HG02798 (cell line): ENCODE data around the gene COL15A1.

ENCODE experiments used
- ATAC-seq: cut with Tn5 transposase; IDR thresholded peaks from one replicate; pipeline ENCODE4 v1.9.1; 2021; ENCODE audit warnings: mild to moderate bottlenecking; ENCODE audit not compliant: unreplicated experiment, poor library complexity

The COL15A1 gene

GRCh38 chr9:98989036-98990000 is 45.6 kb downstream of the COL15A1 start:
- no peak for ATAC-seq

GRCh38 chr9:98990181-98990870 is 46.6 kb downstream of the COL15A1 start:
- ATAC-seq = no peak

DNA sequence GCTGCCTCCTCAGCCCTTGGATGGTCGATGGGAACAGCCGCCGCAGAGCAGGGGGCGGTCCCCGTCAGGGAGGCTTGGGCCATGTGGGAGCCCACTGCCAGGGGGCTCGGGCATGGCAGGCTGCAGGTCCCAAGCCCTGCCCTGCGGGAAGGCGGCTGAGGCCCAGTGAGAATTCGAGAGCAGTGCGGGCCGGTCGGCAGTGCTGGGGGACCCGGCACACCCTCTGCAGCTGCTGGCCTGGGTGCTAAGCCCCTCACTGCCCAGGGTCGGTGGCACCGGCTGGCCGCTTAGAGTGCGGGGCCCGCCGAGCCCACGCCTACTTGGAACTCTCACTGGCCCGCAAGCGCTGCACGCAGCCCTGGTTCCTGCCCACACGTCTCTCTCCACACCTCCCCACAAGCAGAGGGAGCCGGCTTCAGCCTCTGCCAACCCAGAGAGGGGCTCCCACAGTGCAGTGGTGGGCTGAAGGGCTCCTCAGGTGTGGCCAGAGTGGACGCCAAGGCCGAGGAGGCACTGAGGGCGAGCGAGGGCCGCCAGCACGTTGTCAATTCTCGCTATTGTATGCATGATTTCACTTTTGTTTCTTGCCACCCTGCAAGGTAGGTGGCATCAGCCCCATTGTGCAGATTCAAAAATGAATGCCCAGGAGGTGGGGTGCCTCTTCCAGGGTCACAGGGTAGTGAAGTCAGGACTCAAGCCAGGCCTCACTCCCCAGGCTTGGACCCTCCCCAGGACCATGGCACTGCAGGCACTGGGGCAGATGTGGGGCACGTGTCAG is 48.6 kb downstream of the COL15A1 start:
- no peak for ATAC-seq

GRCh38 chr9:98992885-98993569 is 49.3 kb downstream of the COL15A1 start:
- ATAC-seq = peak; percentile 43

DNA sequence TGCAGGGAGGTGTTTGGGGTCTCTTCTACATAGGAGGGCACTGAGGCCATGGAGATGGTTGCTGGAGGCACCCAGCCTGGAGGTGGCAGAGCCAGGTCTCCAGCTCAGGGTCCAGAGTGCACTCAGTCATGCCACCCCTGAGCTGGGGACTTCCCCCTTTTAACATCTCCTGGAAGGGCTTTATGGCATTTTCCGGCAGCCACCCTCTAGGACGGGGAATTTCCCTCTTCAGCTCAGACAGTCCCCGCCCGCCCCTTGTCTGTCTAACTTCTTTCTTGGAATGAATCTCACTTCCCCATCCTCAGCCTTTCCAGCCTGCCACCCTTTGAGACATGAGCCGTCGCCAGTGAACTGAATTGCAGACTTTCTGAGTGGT is 49.9 kb downstream of the COL15A1 start:
- peak; percentile 71 for ATAC-seq

- no peak for ATAC-seq
Measured at GRCh38 chr9:98994172-98995058, 50.7 kb downstream of the COL15A1 start.

DNA sequence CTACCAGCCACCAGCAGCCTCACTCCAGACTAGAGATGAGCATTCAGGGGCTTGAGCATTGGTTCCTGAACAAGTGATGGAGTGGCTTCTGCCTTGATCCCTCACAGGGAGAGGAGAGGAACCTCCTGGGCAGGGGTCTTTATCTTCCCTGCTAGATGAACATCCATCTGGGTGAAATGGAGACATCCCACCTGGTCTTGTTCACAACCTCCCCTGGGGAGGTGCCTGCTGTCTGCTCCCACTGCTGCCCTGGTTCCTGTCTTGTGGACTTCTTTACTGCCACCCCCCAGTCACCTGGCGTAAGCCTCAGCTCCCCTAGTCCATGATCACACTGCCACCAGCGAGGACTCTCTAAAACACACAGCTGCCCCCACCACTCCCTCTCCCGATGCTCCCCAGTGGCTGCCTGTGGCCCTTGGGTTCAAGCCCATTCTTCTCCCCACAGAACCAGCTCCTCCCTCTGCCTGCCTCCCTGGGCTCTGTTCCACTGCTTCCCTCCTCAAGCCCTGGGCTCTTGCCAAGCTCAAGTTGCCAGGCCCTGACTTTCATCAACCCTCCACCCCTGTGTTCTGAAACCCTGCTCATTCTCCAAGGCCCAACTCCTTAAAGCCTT is 51.5 kb downstream of the COL15A1 start:
- ATAC-seq = no peak

DNA sequence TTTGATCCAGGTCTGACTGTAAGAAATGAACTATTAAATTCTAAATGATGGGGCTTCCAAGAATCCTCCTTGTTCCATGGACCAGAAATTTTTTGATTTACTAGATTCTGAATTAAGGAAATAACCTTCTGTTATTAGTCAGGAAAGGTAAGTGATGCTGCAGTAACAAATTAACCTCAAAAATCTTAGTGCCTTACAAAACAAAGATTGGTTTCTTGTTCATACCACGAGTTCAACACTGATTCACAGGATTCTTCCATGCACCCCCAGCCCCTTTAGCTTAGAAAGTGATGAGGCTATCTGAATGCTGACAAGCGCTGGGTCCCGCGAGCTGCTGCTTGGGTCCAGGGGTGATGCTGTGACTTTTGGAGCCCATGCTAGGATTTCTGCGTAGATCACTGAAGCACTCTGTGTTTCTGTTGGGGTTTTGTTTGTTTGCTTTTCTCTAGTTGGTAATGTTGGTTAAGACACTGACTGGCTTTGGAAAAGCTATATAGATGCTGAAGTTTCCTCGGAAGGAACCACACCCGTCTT is 52.3 kb downstream of the COL15A1 start:
- no peak for ATAC-seq

- ATAC-seq = no peak
Measured at GRCh38 chr9:98997604-98998003, 53.9 kb downstream of the COL15A1 start.

DNA sequence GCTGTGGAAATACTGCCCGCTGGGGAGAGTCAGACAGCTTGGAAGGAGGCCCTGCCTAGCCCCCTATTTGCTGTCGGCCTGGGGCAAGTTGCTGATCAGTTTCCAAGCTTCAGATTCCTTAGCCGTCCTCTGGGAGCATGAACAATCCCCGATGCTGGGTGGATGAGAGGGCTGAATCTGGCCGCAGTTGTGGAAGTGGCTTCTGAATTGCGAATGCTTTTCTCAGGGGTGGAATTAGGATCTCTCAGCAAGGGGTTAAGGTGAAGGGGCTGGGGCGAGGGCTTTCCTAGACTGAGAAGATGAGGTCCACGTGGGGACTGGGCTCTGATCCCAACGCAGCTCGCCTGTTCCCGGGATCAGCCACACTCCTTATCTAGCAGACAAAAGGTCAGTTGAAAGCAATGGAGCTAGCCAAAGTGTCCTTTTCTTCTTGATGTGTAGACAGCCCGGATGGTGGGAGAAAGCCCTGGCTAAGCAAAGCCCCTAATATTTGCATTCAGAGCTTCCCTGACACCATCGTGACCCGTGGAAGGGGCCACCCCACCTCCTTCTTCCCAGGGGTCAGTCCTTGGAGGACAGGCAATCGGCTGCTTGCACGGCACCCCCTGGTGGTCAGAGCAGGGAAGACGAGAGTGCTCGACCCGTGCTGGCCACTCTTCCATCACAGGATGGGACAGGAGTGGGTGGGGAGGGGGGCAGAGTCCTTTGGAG is 54.9 kb downstream of the COL15A1 start:
- peak; percentile 67 for ATAC-seq

DNA sequence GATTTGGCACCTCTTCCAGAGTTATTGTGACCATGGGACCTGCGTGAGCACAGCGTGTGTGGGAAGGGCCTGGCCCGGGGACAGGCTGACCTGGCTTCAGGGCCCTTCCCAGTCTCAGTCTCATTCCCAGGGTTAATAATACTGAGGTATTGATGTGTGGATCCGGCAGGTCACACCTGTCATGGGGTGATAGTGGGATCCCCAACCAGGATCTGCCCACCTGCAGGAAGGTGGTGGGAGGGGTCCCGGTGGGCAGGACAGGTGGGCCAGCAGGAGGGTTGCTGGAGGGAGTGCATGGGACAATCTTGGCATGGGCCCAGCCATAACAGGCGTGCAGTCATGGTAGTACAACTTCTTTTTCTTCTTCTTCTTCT is 55.4 kb downstream of the COL15A1 start:
- no peak for ATAC-seq

DNA sequence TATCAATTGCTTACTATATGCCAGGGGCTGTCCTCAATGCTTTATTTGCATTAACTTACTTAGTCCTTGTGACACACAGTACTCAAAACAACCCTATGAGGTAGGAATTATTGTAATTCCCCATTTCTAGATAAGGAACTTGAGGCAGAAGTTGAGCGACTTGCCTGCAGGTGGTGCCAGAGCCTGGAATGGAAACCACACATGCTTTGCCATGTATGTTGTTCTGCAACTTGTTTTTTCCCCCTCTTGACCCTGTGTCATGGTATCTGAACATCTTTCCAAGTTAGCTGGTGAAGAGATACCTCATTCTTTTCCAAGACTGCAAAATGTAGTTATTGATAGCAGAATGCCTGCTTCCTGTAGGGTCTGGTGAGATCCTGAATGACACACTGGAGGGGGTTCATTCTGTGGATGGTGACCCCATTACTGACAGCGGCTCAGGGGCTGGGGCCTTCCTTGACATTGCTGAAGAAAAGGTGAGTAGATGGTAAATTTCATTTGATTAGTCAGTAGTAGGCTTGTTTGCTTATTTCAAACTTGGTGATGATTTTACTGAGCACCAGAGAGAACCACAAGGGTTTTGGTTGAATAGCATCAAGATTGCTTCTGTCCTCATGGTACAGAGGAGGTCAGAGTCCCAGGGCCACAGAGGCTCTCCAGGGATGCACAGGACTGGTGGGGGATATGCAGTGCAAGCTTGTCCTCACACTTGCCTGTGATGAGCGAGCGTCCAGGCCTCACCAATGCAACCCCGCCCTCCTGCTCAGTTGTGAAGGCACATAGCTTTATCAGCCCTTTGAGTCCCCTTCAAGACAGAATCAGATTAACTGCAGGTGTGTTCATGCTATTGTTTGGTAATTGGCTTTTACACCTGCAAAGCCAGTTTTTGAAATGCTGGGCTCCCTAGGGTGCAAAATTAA is 57.0 kb downstream of the COL15A1 start:
- ATAC-seq = peak; percentile 62

GRCh38 chr9:99001892-99002291 is 58.2 kb downstream of the COL15A1 start:
- no peak for ATAC-seq

GRCh38 chr9:99002706-99003105 is 59.0 kb downstream of the COL15A1 start:
- ATAC-seq = no peak

- no peak for ATAC-seq
Measured at GRCh38 chr9:99003308-99003707, 59.6 kb downstream of the COL15A1 start.

- ATAC-seq = no peak
Measured at GRCh38 chr9:99004115-99004514, 60.4 kb downstream of the COL15A1 start.
